Measurements from ENCODE around the gene TESPA1.
A peak's percentile ranks its signal among the peaks of the same experiment; 100 is the strongest.
"Not testable (repeated sequence)": the region's sequence is repeated elsewhere in the genome, so short reads cannot be mapped to it uniquely, and the experiment has no call there.

Gene TESPA1

DNA sequence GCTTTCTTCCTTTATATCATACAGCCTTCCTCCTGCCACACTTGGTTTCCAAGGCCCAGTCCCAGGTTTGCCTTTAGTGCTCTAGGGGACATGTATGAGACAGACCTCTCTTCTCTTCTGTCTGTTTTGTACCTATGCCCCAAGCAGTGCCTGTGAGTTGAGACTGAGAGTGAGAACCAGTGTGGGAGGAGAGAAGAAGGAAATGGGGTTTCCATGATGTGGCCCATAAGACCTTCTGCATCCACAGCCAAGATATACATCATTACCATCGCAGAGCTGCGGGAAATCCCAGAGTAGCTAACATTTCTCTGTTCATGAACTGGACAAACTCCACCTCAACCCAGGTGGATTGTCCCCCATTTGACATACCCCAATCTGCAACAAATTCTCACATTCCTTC, 2.8 kb downstream of the TESPA1 start:
- DNase-seq, result no peak

DNA sequence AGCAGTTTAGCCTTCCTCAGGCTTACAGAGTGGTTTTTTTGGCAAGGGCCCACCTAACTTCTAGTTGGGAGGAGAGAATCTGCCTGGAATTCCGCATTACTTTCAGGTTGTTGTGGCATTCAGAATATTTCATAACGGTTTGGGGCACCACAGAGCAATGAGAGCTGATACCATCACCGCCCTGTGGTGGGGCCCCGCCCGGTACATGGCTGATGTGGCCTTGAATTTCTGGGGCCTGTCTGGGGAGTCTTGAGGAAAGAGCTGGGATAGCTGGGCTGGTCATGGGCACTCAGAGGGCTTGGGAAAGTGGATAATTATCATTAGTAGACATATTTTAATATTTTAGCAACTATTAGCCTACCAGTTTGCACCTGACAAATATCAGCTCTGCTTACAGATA, 4.2 kb downstream of the TESPA1 start:
- no peak for DNase-seq

DNA sequence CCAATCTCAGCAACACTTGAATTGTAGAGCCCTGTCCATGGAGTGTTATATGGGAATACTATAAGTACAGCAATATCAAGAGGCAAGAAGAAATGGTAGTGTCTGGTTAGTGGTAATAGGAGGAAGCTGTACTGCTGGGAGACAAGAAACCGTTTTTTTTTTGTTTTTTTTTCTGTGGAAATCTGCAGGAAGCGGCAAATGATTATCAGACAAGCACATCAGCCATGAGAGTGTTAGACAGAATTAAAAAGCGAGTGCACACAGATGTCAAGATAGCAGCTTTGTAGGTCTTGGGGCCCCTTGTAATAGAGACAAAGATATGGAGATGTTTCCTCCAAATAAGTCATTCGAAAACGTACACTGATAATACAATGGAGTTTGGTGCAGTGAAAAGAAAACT, 6.7 kb downstream of the TESPA1 start:
- DNase-seq, result no peak

DNA sequence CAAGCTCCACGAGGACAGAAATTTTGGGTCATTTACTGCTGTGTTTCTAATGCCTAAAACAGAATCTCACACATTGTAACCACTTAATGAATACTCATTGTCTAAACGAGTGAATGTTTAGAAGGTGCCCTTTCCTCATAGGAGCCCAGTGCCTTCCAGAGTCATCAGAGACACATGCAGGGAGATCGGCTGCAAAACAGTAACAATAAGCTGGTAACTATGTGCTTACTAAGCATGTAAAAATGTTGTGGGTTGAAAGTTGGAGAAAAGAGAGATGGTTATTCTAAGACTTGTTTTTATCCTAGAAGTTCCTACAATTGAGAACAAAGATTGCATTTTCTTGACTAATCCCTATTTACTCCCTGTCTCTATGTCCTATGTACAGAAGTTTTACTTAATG, 7.4 kb downstream of the TESPA1 start:
- DNase-seq, result no peak

DNA sequence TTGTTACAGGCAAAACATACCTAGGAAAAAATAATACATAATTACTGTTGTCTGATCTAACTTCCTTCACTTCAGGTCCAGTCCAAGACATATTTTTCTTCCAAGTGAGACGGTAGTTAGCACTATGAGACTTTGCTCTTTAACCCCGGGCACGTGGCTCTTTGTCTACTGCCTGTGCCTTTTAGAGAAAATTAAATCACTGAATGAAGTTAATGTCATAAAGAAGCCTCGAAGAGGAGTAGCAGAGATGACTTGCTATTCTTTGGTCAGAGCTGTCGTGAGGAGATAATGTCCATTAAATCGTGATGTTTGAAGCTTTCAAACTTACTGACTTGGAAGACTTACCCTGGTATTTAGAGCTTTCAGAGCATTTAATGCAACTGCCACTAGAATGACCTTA, 8.7 kb downstream of the TESPA1 start:
- DNase-seq, result no peak

DNA sequence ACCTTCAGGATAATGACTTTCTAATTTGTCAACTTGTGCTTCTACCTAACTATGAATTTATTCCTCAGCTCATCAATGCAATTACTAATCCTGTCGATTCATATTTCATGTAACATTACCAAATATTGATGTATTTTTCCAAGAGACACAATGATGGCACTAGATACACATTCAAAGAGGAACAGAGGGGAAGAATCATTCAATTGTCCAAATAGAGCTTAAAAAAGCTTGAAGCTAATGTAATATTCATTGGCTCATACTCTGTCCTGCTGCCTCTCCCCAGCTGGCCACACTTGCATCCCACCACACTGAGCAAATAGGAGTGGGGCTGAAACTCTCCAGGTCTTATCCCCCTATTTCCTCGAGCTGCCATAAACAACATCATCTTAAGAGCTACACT, 9.3 kb downstream of the TESPA1 start:
- DNase-seq, result no peak

DNA sequence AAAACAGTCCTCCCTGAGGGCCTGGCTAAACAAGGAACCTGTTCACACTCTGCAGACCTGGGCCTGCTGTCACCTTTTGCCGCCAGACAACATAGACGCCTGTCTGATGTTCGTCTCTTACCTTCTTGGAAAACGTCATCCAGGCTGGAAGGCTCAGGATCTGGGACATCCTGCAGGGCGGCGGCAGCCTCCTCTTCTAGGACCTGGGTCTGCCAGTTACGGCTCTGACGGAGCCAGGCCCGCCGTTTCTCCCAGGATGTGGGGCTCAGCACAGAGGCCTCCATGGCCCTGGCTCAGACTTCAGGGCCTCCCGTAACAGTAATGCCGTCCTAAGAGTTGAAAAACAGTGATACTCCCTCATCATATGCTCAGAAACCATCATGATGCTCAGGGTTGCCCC, 10.3 kb downstream of the TESPA1 start:
- DNase-seq, result no peak

DNA sequence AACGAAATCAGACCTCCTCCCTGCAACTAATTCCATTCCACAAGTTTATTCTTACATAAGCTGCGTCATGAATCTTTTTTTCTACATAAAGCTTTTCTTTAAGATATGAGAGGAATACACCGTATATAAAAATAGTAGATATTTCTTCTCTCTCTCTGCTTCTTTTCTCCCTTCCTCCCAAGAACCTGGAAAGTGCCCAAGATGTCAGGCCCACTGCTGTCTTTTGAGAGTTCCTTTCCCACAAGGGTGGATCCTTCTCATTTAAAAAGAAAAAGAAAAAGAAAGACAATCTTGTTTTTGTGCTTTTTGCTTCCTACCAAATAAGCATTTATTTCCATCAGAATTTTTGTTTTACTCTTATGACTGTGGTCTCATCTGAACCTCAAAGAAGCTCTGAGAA, 11.0 kb downstream of the TESPA1 start:
- no peak for DNase-seq

DNA sequence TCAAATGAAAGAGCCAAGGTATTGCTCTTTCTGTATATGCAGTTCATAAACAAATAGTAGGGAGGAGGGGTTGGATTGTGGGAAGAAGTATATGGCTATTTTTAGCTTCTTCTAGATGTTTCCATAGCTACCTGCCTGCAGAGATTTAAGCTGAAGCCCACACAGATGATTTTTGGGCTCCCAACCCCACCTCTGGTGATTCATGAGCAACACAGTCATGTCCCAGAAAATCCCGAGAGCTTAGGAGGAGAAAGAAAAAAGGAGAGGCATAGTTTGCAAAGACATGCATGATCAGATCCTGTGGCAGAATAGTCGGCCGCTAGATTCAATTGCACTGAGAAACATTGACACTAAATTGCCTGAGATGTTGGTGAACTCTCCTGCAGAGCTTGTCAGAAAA, 13.8 kb downstream of the TESPA1 start:
- DNase-seq, result no peak

DNA sequence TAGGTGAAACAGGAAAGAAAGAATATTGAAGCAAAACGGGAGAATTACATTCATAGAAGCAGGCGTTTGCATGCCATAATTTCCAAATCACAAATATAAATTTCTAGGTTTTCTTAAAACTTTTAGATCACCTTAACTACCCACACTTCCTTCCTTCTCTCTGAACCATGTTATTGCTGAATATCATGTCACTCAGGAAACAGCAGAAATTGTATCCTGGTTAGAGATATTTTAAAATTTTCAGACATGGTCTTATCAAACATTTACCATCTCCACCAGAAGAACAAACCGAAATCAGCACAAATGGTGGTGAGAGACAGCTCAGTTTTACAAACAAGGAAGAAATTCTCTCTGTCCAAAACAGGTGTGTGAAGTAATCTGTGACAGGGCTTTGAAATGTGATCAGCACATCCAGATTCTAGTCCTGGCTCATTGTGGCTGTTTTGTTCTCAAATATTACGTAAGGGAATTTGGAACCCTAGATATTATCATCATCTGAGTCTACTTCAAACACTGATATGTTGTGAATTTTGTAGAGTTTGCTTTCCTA, 16.3 kb downstream of the TESPA1 start:
- DNase-seq, result no peak

DNA sequence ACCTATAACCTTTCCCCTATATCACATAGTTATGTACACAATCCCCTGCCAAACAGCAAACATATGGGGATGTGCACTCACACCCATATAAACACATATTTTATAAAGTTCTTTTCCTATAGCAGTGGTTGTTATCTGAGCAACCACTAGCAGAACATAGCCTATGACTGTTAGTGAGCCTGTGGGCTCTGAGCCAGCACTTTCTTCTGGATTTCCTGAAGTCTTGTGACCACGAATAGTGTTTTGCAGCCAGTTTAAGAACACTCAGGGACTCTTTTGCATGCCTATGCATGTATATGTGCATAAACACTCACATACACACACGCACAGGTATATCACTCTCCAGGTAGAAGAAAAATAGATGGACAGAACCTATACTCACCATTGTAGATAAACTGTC, 17.1 kb downstream of the TESPA1 start:
- no peak for DNase-seq

DNA sequence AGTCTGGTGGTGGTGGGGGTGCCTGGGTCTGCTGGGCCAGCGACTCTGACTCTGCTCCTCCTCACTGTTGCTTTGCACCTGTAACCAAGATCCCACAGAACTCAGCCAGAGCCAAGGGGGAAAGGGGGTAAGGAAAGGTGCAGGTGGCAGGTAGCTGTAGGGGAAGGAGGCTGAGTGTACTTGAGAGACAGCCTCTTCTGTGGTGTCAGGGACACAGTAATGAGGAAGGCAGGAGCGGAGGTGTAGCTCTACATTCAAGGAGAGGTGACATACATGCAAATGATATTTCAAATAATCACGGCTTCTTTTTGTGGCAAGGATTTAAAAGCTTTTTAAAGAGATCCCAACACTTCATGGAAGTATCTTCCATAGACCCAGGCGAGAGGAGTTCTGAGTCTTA, 23.4 kb downstream of the TESPA1 start:
- DNase-seq, result no peak

DNA sequence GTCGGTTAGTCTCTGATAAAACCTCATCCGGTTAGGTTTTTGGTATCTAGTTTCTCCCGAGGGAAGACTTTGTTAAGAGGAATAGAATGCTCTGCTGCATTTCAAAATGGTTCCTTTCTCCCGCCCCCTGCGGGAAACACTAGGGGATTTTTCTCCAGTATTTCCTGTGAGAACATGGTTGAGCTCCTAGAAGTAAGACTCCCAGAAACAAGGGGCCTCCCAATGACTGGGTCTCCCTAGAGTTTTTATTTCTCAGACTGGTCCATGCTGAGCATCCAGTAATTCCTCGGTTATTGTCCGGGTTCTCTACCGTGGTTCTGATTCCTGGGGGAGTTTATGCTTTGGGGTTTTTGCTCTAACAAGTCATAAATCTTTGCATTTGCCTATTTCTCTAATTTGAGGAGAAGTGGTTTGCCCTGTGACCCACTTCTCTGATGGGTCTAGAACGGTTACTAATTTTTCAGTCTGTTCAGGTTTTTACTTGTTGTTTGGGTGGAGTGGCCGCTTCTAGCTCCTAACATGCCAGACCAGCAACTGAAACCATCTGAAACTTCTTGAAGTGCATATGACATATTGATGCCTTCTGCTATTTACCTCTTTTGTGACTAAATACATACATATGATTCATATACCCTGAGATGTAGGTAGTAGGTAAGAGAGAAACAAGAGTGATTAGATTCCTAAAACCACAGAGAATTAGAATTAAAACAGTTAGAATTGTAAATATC, 25.1 kb downstream of the TESPA1 start:
- DNase-seq, result no peak

DNA sequence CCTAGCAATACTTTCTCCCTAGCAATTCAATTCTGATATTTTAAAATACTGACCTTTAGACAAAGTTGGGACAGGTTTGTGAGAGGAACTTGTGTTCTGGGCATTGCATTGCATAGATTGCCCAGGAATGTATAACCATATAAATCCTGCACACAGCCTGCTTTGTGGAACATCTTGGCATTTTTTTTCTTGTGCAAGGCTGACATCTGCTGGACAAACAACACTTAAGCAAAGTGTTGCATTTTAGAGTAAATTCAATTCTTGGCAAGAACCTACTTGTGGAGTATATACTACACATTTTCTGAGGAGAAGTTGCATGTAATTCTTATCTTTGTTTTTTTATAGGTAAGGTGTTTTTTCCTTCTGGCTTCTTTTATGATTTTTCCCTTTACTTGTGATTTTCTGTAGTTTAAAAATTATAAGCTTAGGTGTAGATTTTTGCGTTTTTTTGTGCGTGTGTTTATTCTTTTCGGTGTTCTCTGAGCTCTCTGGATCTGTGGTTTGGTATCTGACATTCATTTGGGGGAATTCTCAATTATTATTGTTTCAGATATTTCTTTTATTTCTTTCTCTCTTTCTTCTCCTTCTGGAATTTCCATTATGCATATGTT, 26.4 kb downstream of the TESPA1 start:
- DNase-seq, result peak; percentile 36

DNA sequence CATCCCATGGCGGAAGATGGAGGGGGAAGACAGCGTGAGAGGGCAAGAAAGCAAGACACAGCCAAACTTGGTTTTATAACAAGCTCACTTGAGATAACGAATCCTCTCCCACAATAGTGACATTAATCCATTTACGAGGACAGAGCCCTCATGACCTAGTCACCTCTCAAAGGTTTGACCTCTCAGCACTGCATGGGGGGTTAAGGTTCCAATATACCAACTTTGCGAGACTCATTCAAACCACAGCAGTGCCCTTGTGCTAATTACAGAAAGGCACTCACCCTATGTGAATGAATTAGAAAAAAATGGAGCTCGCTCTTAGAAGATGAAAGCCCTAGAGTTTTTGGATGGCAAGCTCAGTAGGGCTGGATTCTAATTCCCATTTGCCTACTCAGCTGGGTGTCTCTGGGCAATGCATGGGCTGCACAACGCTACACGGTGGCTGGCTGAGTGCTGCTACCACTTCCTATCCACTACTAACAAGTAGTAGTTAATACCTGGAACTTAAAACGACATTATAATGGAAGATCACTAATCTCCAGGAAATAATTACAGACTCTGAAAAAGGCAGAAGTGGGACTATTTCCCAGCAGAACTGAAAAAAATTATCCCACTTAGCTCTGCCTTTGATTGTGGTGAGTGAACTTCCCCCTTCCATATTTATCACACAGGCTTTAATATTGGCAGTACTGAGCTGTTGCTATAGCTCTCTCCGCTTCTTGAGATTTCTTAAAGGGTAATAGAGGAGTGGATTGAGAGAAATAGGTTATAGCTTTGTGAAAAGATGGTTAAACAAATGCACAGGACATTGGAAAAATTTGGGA, 27.5 kb downstream of the TESPA1 start:
- DNase-seq, result no peak

DNA sequence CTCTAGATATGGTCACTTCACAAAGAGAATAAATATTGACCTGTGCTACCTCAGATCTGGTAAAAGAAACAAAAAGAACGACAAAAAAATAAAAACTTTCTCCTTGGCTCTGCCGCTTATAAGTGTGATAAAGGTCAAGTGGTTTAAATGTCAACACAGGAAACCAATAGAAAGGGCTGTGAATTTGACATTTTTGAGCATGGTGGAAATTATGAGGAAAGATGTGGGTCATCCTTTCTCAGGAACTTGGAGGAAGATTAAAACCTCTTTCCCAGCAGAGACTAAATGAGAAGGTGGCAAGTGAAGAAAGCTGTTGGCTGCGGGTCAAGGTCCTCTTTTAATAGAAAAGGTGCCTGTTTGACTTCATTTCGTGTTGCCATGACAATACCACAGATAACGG, 28.2 kb downstream of the TESPA1 start:
- no peak for DNase-seq

DNA sequence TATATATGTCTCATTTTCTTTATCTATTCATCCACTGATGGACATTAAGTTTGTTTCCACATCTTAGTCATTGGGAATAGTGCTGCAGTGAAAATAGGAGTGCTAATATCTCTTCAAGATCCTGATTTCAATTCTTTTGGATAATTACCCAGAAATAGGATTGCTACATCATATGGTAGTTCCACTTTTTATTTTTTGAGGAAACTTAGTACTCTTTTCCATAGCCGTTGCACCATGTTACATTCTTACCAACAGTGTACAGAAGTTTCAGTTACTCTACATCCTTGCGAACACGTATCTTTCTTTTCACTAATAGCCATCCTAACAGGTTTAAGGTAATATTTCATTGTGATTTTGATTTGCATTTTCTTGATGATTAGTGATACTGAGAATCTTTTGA, 29.8 kb downstream of the TESPA1 start:
- no peak for DNase-seq

DNA sequence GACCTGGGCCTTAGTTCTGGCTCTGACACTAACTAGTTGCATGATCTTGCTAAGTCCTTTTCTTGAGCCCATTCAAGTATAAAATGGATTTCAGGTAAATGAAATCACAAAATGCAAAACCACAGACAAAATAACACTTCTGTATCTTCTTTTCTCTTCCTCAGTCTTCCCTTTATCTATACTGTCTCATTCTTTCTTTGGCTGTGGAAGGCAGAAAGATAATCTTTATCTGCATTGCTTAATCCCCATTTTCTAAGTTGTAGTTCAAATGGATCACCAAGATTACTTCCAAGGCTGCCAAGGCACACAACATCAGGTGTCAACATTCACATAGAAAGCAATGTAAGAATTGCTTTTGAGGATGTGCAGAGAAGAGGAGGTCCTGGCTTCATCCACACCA, 30.3 kb downstream of the TESPA1 start:
- DNase-seq, result no peak

DNA sequence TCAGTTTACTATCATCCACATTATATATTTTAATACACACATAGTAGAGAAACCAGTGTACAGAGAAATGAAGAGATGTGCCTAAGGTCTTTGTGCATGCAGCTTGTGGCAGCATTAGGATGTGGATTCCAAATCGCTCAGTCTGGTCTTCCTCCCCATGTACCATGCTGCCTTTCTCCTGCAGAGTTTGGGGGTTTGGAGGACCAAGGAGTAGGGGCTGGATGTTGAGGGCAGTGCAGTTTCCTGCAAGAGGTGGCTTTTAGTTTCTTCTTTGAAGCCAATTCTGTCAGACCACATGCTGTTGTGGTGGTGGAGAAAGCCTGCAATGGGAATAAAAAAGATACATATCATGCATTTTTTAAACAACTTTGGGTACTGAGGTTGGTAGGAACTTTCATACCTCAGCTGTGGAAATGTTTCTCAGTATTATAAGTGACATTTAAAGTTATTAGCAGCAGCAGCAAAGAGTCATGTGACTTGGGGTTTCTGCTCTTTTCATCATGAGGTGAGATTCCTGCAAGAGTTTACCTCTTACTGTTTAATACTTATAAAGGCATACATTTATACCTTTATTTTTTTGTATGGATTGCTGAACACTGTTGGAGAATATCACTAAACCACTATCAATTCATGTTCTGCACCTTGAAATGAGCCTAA, 34.4 kb downstream of the TESPA1 start:
- DNase-seq, result no peak

DNA sequence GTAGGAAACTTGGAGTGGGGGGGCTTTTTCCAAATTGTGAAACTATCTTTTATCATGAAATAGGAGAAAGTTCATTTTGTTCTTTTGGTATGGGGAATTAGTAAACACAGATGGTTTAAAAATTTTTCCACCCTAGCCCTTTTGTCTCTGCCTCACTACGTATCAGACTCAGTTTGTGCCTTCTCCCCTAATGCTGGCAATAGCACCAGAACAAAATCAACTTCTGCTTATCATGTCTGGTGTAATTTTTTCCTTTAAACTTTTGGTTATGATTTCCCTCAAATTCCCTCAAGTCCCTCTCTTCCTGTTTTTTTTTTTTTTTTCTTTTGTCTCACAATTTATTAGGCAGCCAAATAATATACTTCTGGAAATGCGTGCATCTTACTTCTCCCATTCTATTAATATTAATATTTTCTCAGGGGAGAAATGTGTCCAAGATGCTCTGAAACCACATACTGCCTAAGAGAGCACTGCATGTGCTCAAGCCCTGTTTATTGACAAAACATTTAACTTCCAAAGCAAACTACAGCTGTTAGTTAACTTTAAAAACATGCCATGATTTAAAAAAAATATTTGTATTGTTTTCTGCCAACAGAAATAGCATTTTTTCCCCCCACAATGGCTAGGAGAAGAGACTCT, 35.4 kb downstream of the TESPA1 start:
- DNase-seq, result no peak

DNA sequence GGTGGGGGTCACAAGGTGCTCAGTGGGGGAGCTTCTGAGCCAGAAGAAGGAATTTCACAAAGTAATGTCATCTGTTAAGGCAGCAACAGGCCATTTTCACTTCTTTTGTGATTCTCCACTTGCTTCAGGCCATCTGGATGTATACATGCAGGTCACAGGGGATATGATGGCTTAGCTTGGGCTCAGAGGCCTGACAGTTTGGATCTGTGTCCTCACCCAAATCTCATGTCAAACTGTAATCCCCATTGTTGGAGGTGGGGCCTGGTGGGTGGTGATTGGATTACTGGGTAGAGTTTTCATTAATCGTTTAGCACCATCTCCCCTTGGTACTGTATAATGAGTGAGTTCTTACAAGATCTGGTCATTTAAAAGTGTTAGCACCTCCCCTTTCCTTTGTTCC, 36.4 kb downstream of the TESPA1 start:
- no peak for DNase-seq

DNA sequence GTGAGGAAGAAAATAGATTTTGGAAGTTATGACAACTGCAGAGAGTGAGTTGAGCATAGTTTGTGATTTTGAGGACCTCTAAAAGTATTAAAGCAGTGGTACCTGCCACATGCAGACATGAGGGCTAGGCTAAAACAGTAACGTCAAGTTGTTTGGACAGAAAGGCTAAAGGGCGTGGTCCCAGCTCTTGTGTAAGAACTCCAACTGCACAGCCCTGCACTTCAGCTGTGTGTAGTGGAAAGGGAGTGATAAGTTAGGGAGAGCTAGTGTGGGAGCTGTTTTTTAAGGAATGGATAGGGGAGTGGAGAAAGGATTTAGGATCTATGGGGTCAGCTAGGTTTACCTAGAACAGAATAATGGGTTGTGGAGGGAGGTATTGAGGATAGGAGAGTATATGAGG, 39.5 kb downstream of the TESPA1 start:
- no peak for DNase-seq

DNA sequence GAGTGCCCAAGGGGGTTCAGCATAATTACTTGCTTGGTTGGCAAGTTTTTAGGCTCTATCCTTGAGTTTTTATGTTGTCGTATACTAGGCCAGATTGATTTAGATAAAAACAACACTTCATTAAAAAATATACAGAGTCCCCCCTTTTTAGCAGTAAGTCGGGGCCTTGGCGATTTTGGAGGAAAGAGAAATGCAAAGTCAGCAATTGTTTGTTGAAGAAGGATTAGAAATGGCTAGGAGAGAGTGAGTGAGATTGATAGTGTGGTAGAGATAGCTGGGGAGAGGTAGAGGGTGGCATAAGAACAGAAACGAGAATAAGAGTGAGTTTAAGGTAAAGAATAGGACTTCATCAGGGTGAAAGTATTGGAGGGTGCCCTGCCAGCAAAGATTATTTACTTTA, 41.3 kb downstream of the TESPA1 start:
- DNase-seq, result not testable (repeated sequence)

All from NCI-H226 (cell line).